NCI-H128 (cell line): ENCODE results near the gene NDUFAF3.
"Not testable (repeated sequence)": the region's sequence is repeated elsewhere in the genome, so short reads cannot be mapped to it uniquely, and the experiment has no call there.

Experiments
- DNase-seq: peaks from one replicate; lab custom pipeline; 2025; ENCODE audit not compliant: unreplicated experiment; lab: John Stamatoyannopoulos, UW

NDUFAF3 gene

GRCh38 chr3:48999085-48999858, 22.6 kb upstream of the NDUFAF3 start:
- no peak for DNase-seq

GRCh38 chr3:49001155-49001554, 20.8 kb upstream of the NDUFAF3 start:
- no peak for DNase-seq

GRCh38 chr3:49004352-49005302, 17.3 kb upstream of the NDUFAF3 start:
- no peak for DNase-seq

GRCh38 chr3:49005303-49005680, 16.6 kb upstream of the NDUFAF3 start:
- no peak for DNase-seq

- DNase-seq, result no peak
These were observed 15.9 kb upstream of the NDUFAF3 start for GRCh38 chr3:49005998-49006397.

GRCh38 chr3:49006408-49007067, 15.4 kb upstream of the NDUFAF3 start:
- DNase-seq, result no peak

- peak; percentile 96 for DNase-seq
These were observed 14.7 kb upstream of the NDUFAF3 start, which contains the start of gene WDR6 for GRCh38 chr3:49007068-49007770. Gene WDR6, plus strand, starts transcription at chr3:49007391. Its CDS starts 41 bp downstream, at chr3:49007432.

GRCh38 chr3:49007771-49008528, 14.0 kb upstream of the NDUFAF3 start:
- no peak for DNase-seq

- not testable (repeated sequence) for DNase-seq
These were observed 13.3 kb upstream of the NDUFAF3 start for GRCh38 chr3:49008627-49009026.

GRCh38 chr3:49009396-49009795, 12.5 kb upstream of the NDUFAF3 start:
- no peak for DNase-seq

- no peak for DNase-seq
These were observed 9.4 kb upstream of the NDUFAF3 start for GRCh38 chr3:49012441-49013017.

- no peak for DNase-seq
These were observed 8.7 kb upstream of the NDUFAF3 start for GRCh38 chr3:49013113-49013737.

- no peak for DNase-seq
These were observed 7.9 kb upstream of the NDUFAF3 start for GRCh38 chr3:49013738-49014660.

- DNase-seq, result no peak
These were observed 6.8 kb upstream of the NDUFAF3 start for GRCh38 chr3:49015072-49015471.

GRCh38 chr3:49015765-49016164, 6.2 kb upstream of the NDUFAF3 start:
- DNase-seq, result no peak

- no peak for DNase-seq
These were observed 5.3 kb upstream of the NDUFAF3 start for GRCh38 chr3:49016414-49017228.

GRCh38 chr3:49017229-49017970, 4.5 kb upstream of the NDUFAF3 start:
- DNase-seq, result no peak
